Neuronal stem cell (in vitro differentiated cells): Measurements from ENCODE around the gene TYMP.

Experiments
- DNase-seq: peaks from one replicate; pipeline ENCODE4 v3.0.0-alpha.2; 2013; ENCODE audit warnings: low spot score
- H2AFZ ChIP-seq: one replicate; pipeline ENCODE4 v1.6.1; 2013; ENCODE audit warnings: mild to moderate bottlenecking, low read length, inconsistent platforms
- H2AK5ac ChIP-seq: 2 replicates; pipeline ENCODE4 v1.6.1; 2013; ENCODE audit warnings: low read depth, mild to moderate bottlenecking, inconsistent platforms, low read length, moderate library complexity, mixed read lengths
- H2BK120ac ChIP-seq: 2 replicates; pipeline ENCODE4 v1.6.1; 2013; ENCODE audit warnings: low read depth, mild to moderate bottlenecking, inconsistent platforms, low read length, moderate library complexity, mixed read lengths
- H2BK12ac ChIP-seq: one replicate; pipeline ENCODE4 v1.6.1; 2013; ENCODE audit warnings: low read length, inconsistent platforms
- H2BK15ac ChIP-seq: 2 replicates; pipeline ENCODE4 v1.6.1; 2013; ENCODE audit warnings: mild to moderate bottlenecking, low read length, inconsistent platforms, mixed read lengths
- H2BK5ac ChIP-seq: one replicate; pipeline ENCODE4 v1.6.1; 2013; ENCODE audit warnings: inconsistent platforms, mild to moderate bottlenecking, low read length, moderate library complexity
- H3K14ac ChIP-seq: one replicate; pipeline ENCODE4 v1.6.1; 2013; ENCODE audit warnings: low read length, inconsistent platforms
- H3K18ac ChIP-seq: 2 replicates; pipeline ENCODE4 v1.6.1; 2013; ENCODE audit warnings: low read length, inconsistent platforms
- H3K23ac ChIP-seq: 2 replicates; pipeline ENCODE4 v1.6.1; 2013; ENCODE audit warnings: low read depth, mild to moderate bottlenecking, mixed read lengths, low read length, inconsistent platforms; ENCODE audit not compliant: poor library complexity
- H3K27ac ChIP-seq: replicated peaks from 3 replicates; pipeline ENCODE4 v1.5.1; 2013; ENCODE audit warnings: low read length, inconsistent platforms
- H3K27me3 ChIP-seq, 3 experiments: 2 replicates each; pipeline ENCODE4 v1.6.1; 2013; ENCODE audit warnings: low read length in 3 of 3, mild to moderate bottlenecking in 2 of 3, inconsistent platforms in 1 of 3, low read depth in 1 of 3, mixed read lengths in 1 of 3, moderate library complexity in 1 of 3; ENCODE audit not compliant: control insufficient read depth in 3 of 3, insufficient read depth in 3 of 3
- H3K36me3 ChIP-seq, 2 donors: replicated peaks in 1 of 2; 2 replicates each; pipeline ENCODE4 v1.6.1; 2013; ENCODE audit warnings: low read length in 2 of 2; ENCODE audit not compliant: control insufficient read depth in 2 of 2, insufficient read depth in 2 of 2
- H3K4ac ChIP-seq: 2 replicates; pipeline ENCODE4 v1.6.1; 2013; ENCODE audit warnings: inconsistent platforms, mild to moderate bottlenecking, low read length, moderate library complexity
- H3K4me1 ChIP-seq, 2 donors: 1 replicate in 1 of 2; 2 replicates in 1 of 2; pipeline ENCODE4 v1.6.1; 2013; ENCODE audit warnings: low read length in 2 of 2, low read depth in 1 of 2; ENCODE audit not compliant: control insufficient read depth in 2 of 2, insufficient read depth in 1 of 2
- H3K4me2 ChIP-seq: one replicate; pipeline ENCODE4 v1.6.1; 2013; ENCODE audit warnings: mild to moderate bottlenecking, low read length, inconsistent platforms; ENCODE audit not compliant: insufficient read depth, poor library complexity, severe bottlenecking
- H3K4me3 ChIP-seq, 2 donors: 2 replicates each; pipeline ENCODE4 v1.5.1; 2013; ENCODE audit warnings: low read length in 2 of 2, mild to moderate bottlenecking in 2 of 2, inconsistent platforms in 1 of 2, moderate library complexity in 1 of 2
- H3K79me1 ChIP-seq: one replicate; pipeline ENCODE4 v1.6.1; 2013; ENCODE audit warnings: low read depth, mild to moderate bottlenecking, inconsistent platforms, low read length, moderate library complexity
- H3K9ac ChIP-seq: one replicate; pipeline ENCODE4 v1.6.1; 2013; ENCODE audit warnings: mild to moderate bottlenecking, low read depth, low read length, inconsistent platforms; ENCODE audit not compliant: poor library complexity
- H3K9me3 ChIP-seq, 2 donors: replicated peaks in 1 of 2; 2 replicates each; pipeline versions ENCODE3 to v1.6.1; 2013; ENCODE audit warnings: low read length in 2 of 2, mild to moderate bottlenecking in 2 of 2, inconsistent platforms in 1 of 2, low read depth in 1 of 2, mixed read lengths in 1 of 2, moderate library complexity in 1 of 2; ENCODE audit not compliant: control insufficient read depth in 2 of 2, insufficient read depth in 1 of 2
- H4K8ac ChIP-seq: one replicate; pipeline ENCODE4 v1.6.1; 2013; ENCODE audit warnings: low read depth, mild to moderate bottlenecking, inconsistent platforms, low read length, moderate library complexity
- H4K91ac ChIP-seq: one replicate; pipeline ENCODE4 v1.6.1; 2013; ENCODE audit warnings: low read length, low read depth, mild to moderate bottlenecking, inconsistent platforms; ENCODE audit not compliant: poor library complexity
- WGBS, 2 donors: extraction: QIAGEN DNeasy Blood & Tissue Kit; methylation state at CpG; one replicate each; pipeline ENCODE4 v1.1.7; 2013; ENCODE audit warnings: missing lambda C conversion rate in 2 of 2, mixed read lengths in 1 of 2; ENCODE audit not compliant: insufficient read length in 2 of 2, insufficient replicate concordance in 1 of 2; ENCODE audit errors: extremely low coverage in 2 of 2; 5-methylcytosine and 5-hydroxymethylcytosine counted together

Gene TYMP

DNA sequence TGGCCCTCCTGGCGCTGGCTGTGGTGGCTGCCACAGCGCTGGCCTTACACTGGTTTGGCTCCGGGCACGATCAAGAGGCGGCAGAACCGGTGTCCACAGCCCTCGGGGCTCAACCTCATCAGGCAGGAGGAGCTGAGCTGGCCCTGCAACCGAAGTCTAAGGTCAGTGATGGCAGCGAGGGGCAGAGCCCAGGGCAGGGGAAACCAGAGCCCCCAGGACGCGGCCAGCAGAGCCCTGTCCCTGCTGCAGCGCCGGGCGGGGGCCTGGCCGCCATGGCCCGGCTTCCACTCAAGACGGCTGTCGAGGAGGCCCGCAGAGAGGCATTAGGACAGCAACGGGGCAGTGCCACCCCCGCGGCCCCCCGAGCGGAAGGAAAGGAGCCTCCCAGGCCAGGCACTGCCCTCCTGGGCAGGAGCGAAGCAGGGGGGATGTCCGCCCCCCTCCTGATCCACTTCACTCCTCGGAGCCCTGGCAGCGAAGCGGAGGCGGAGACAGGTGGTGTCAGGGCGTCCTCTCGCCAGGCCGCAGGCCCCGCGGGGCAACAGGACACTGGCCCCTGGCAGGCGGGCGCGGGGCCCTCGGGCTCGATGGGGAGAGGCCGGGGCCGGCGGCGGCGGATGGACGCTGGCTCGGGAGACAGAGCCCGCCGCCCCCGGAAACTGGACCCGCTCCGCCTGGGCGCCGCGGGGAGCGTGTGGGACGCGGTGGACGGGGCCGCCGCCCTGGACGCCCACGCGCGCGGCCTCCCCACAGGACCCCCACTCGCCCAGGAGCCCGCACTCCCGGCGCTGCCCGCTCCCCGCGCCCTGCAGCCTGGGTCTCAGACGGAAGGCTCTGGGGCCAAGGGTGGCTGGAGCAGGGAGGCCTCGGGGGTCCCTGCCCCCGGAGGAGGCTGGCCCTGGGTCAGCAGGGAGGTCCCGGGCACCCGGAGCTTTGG is 16.8 kb upstream of the TYMP start:
- Histone ChIP-seq H2BK120ac (no peak overlapping the region), H3K9me3 (no peaks in the 10 kb centered on the region), H3K18ac (peak overlapping the region; percentile 28), H3K23ac (peak overlapping the region; percentile 65), H3K36me3 (no peaks in the 10 kb centered on the region), H2BK5ac (no peak overlapping the region), H2BK12ac (peak overlapping the region; percentile 84), H4K8ac (no peak overlapping the region), H3K4ac (peak overlapping the region; percentile 37), H3K4me1 (no peaks in the 10 kb centered on the region), H3K9ac (no peak overlapping the region), H3K14ac (peak overlapping the region; percentile 82), H4K91ac (peak overlapping the region; percentile 43), H3K27ac (no peak overlapping the region), H3K79me1 (no peaks in the 10 kb centered on the region), H2AFZ (peak overlapping the region; percentile 49), H2AK5ac (peak overlapping the region; percentile 94), H2BK15ac (peak overlapping the region; percentile 49), H3K27me3 (peaks cover 0 to 35% (median 13%) of the 10 kb centered on the region in 3 experiments), H3K4me2 (no peak overlapping the region), H3K4me3 (no peak overlapping the region)
- no CpG with 5 or more reads among the region's 78 CpGs for WGBS, 2 donors
- no peak for DNase-seq

DNA sequence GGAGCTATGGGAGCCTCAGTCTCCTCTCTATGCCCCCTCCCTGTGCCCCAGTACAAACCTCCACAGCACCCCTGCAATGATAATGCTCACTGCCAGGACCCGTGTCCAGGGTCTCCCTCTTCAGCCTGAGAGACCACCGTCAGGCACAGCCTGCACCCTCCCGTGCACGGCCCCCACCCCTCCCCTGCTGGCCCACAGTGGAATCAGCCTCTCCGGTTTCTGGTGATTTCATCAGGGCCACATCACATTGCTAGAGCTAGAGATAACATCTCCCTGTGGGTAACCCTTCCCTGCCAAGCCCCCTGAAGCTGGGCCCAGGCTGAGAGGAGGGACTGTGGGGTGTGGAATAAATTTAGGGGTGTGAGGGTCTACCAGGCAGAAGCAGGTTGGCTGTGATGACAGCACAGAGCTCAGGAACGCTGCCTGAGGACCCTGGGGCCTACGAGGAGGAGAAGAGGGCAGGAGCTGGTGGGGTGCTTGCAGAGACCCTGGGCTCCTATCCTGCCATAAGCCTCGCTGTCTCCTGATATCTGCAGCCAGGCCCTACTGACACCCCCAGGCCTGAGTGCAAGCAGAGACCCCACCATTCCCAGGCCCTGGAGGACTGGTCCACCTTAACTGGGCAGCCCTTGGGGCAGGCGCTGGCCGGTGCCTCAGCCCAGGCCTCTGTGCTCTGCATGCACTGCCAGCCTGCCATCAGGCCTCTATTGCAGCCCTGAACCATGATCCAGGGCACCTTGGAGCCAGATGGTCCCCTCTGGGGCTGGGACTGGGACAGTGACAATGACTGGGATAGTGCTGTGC is 15.9 kb upstream of the TYMP start, which contains the start of gene KLHDC7B:
Gene KLHDC7B (plus strand): TSS at position 378 of the 804 bp plus-strand sequence. CDS start 345 bp downstream, at position 723.
- Histone ChIP-seq H3K79me1 (no peaks in the 10 kb centered on the region), H3K36me3 (no peaks in the 10 kb centered on the region), H2BK15ac (peak within 1 kb of the TSS; percentile 49), H3K18ac (peak within 1 kb of the TSS; percentile 28), H3K4ac (peak within 1 kb of the TSS; percentile 37), H3K9ac (no peak within 1 kb of the TSS), H2BK120ac (no peak within 1 kb of the TSS), H3K14ac (peak within 1 kb of the TSS; percentile 82), H3K23ac (peak within 1 kb of the TSS; percentile 65), H2AFZ (no peak within 1 kb of the TSS), H4K91ac (peak within 1 kb of the TSS; percentile 43), H3K4me2 (no peak within 1 kb of the TSS), H3K27me3 (peaks cover 0 to 26% (median 13%) of the 10 kb centered on the region in 3 experiments), H2BK5ac (peak within 1 kb of the TSS; percentile 24), H3K27ac (no peak within 1 kb of the TSS), H2AK5ac (peak within 1 kb of the TSS; percentile 94), H3K4me3 (no peak within 1 kb of the TSS), H3K4me1 (no peaks in the 10 kb centered on the region), H4K8ac (no peak within 1 kb of the TSS), H3K9me3 (no peaks in the 10 kb centered on the region), H2BK12ac (peak within 1 kb of the TSS; percentile 84)
- DNase-seq: no peak
- WGBS, 2 donors: no CpG with 5 or more reads among the region's 10 CpGs

DNA sequence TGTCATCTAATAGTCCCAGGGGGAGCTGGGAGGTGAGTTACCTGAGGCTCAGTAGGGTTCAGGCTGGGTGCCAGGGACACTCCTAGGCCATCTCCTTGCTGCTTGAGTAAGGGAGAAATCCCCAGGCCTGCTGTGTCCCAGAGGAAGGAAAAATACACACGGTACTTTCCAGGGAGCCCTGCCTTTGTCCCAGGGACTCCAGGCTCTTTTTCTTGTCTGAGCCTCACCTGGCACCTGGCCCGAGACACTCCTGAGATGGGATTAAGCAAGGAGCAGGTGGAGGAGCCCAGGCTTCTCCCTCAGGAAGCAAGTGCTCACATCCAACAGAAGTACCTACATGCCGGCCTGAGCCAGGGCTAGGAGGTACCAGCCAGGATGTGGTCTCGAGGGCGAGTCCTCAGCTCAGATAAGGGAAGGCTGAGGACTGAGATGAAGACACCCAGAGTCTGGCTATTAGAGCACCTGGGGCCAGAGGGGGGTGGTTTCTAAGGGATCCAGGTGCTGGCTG is 15.0 kb upstream of the TYMP start:
- DNase-seq: no peak
- no peak overlapping the region for H2BK120ac ChIP-seq

More for the DNA sequence above, 15.0 kb upstream of the TYMP start:
- no peak overlapping the region for H3K27ac ChIP-seq
- H3K36me3 ChIP-seq: no peaks in the 10 kb centered on the region
- no peak overlapping the region for H3K18ac ChIP-seq
- H2BK15ac ChIP-seq: no peak overlapping the region
- H3K23ac ChIP-seq: no peak overlapping the region
- peaks cover 0 to 19% (median 13%) of the 10 kb centered on the region in 3 experiments for H3K27me3 ChIP-seq
- WGBS, 2 donors: no CpG with 5 or more reads among the region's 5 CpGs
- H2AFZ ChIP-seq: peak overlapping the region; percentile 76
- no peak overlapping the region for H3K4me2 ChIP-seq
- H3K9me3 ChIP-seq: no peaks in the 10 kb centered on the region
- no peak overlapping the region for H2BK12ac ChIP-seq
- H4K8ac ChIP-seq: no peak overlapping the region
- no peaks in the 10 kb centered on the region for H3K4me1 ChIP-seq
- no peak overlapping the region for H3K9ac ChIP-seq
- no peak overlapping the region for H3K4me3 ChIP-seq
- no peaks in the 10 kb centered on the region for H3K79me1 ChIP-seq
- H3K14ac ChIP-seq: no peak overlapping the region
- H3K4ac ChIP-seq: no peak overlapping the region
- H2BK5ac ChIP-seq: no peak overlapping the region
- H2AK5ac ChIP-seq: no peak overlapping the region
- H4K91ac ChIP-seq: no peak overlapping the region
